Chondrocyte (in vitro differentiated cells): ENCODE measurements around the gene PCLO. TPM values are rescaled to one million over a fixed set of nuclear protein-coding genes. Genes with fewer than 3 reads are reported as not detected.

Experiments
- DNase-seq: peaks from one replicate; pipeline ENCODE4 v3.0.0; 2021; ENCODE audit warnings: mixed read lengths, low spot score
- H3K27ac Mint-ChIP-seq: one replicate; pipeline ENCODE4 v1.8.0; 2021; ENCODE audit warnings: mild to moderate bottlenecking, moderate library complexity, mixed read lengths; ENCODE audit not compliant: unreplicated experiment
- H3K27me3 Mint-ChIP-seq: 2 replicates; pipeline ENCODE4 v1.8.0; 2021; ENCODE audit warnings: low read depth, mixed read lengths
- H3K36me3 Mint-ChIP-seq: 2 replicates; pipeline ENCODE4 v1.8.0; 2021; ENCODE audit warnings: low read depth, mixed read lengths
- H3K4me1 Mint-ChIP-seq: 2 replicates; pipeline ENCODE4 v1.8.0; 2021; ENCODE audit warnings: low read depth, mild to moderate bottlenecking, mixed read lengths
- H3K4me3 Mint-ChIP-seq: one replicate; pipeline ENCODE4 v1.8.0; 2021; ENCODE audit warnings: mild to moderate bottlenecking, moderate library complexity, mixed read lengths; ENCODE audit not compliant: unreplicated experiment
- H3K9me3 Mint-ChIP-seq: 2 replicates; pipeline ENCODE4 v1.8.0; 2021; ENCODE audit warnings: low read depth, mixed read lengths
- CTCF ChIP-seq: fragments of 200-600 bp; sonication (generic); IDR thresholded peaks from 2 replicates; pipeline ENCODE4 v1.5.0; 2021; ENCODE audit warnings: antibody characterized with exemption, mild to moderate bottlenecking, moderate library complexity
- total RNA-seq: library from RNA; stranded (reverse); gene quantifications from 3 replicates; pipeline ENCODE4 v1.2.1, GENCODE V29; 2021

The PCLO gene
- total RNA-seq, 1 donor from 2014 or later = 1.5 TPM

- Mint-ChIP-seq H3K27ac (no peak overlapping the region), H3K9me3 (no peaks in the 10 kb centered on the region), H3K4me1 (peaks cover 20% of the 10 kb centered on the region), H3K27me3 (no peaks in the 10 kb centered on the region), H3K4me3 (no peak overlapping the region), H3K36me3 (no peaks in the 10 kb centered on the region)
- no peak for TF ChIP-seq CTCF
- DNase-seq = no peak
Observed at GRCh38 chr7:82745820-82746219, 416.9 kb downstream of the PCLO start.

- TF ChIP-seq CTCF = no peak
- no peak for DNase-seq
- Mint-ChIP-seq H3K27ac (no peak overlapping the region), H3K36me3 (no peaks in the 10 kb centered on the region), H3K9me3 (no peaks in the 10 kb centered on the region), H3K4me3 (no peak overlapping the region), H3K27me3 (no peaks in the 10 kb centered on the region), H3K4me1 (peaks cover 24% of the 10 kb centered on the region)
Observed at GRCh38 chr7:82745117-82745516, 417.6 kb downstream of the PCLO start.

- Mint-ChIP-seq H3K4me1 (peaks cover 24% of the 10 kb centered on the region), H3K27ac (no peak overlapping the region), H3K4me3 (no peak overlapping the region), H3K36me3 (no peaks in the 10 kb centered on the region), H3K9me3 (no peaks in the 10 kb centered on the region), H3K27me3 (no peaks in the 10 kb centered on the region)
- TF ChIP-seq CTCF = no peak
- no peak for DNase-seq
Observed at GRCh38 chr7:82742163-82742562, 420.5 kb downstream of the PCLO start.

- TF ChIP-seq CTCF = no peak
- H3K4me3 Mint-ChIP-seq = no peak overlapping the region
- DNase-seq = no peak
- H3K9me3 Mint-ChIP-seq = no peaks in the 10 kb centered on the region
- H3K27ac Mint-ChIP-seq = no peak overlapping the region
- peaks cover 24% of the 10 kb centered on the region for H3K4me1 Mint-ChIP-seq
- no peaks in the 10 kb centered on the region for H3K27me3 Mint-ChIP-seq
- H3K36me3 Mint-ChIP-seq = no peaks in the 10 kb centered on the region
Observed at GRCh38 chr7:82741493-82741892, 421.2 kb downstream of the PCLO start.

- H3K36me3 Mint-ChIP-seq = no peaks in the 10 kb centered on the region
- no peak overlapping the region for H3K27ac Mint-ChIP-seq
- no peak for DNase-seq
- H3K27me3 Mint-ChIP-seq = no peaks in the 10 kb centered on the region
- TF ChIP-seq CTCF = peak; percentile 88
- peaks cover 22% of the 10 kb centered on the region for H3K4me1 Mint-ChIP-seq
- H3K9me3 Mint-ChIP-seq = no peaks in the 10 kb centered on the region
- H3K4me3 Mint-ChIP-seq = no peak overlapping the region
Observed at GRCh38 chr7:82740246-82740848, 422.3 kb downstream of the PCLO start.
